Activated gamma-delta T cell treated with Interleukin-2 at 50 U/mL for 16 hours (primary cell): ENCODE results near the gene CAMK1G.

ENCODE experiments used
- DNase-seq: peaks from one replicate; pipeline ENCODE4 v3.0.0-alpha.2; 2020

Gene CAMK1G

GRCh38 chr1:209565759-209566678 is 17.5 kb upstream of the CAMK1G start:
- DNase-seq, result peak; percentile 66

DNA sequence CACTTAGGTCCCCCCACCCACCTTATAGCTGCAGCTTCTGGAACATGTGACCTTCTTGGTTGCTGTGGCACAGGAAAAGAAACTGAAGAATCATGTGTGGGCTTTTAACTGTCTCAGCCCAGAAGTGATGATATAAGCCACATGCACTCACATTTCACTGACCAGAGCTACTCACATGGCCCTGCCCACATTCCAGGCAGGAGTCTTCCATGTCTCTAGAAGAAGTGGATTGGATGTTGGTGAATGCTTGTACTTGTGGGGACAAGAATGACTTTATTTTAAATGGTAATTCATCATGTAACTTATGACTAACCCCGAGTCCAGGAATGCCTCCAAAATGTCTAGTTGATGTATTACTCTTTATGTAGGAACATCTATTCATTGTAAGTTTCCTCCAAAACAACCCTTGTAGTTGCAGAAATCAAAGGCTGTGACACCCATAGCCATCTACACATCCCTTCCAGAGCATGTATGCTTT is 15.8 kb upstream of the CAMK1G start:
- no peak for DNase-seq

GRCh38 chr1:209569455-209570207 is 13.9 kb upstream of the CAMK1G start:
- DNase-seq, result peak; percentile 70

- DNase-seq, result no peak
Observed at GRCh38 chr1:209570743-209571142, 12.8 kb upstream of the CAMK1G start.

- DNase-seq, result peak; percentile 58
Observed at GRCh38 chr1:209576392-209577197, 6.9 kb upstream of the CAMK1G start.

DNA sequence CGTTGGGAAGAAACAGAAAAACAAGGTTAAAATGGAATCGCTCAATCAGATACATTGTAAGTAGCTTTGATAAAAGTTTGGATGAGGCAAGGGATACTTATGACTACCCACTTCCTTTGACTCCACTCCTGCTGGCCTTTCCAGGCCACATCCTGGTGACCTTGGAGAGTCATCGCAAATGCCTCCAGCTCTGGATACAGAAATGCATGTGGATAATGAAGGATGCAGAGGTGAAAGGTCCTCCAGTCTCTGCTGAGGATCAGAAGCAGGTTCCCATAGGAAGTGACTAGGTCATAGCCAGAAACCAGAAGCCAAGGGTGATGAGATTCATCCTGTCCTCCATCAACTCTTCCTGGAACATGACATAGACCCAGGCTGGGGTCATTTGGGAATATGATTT is 6.2 kb upstream of the CAMK1G start:
- DNase-seq, result no peak

DNA sequence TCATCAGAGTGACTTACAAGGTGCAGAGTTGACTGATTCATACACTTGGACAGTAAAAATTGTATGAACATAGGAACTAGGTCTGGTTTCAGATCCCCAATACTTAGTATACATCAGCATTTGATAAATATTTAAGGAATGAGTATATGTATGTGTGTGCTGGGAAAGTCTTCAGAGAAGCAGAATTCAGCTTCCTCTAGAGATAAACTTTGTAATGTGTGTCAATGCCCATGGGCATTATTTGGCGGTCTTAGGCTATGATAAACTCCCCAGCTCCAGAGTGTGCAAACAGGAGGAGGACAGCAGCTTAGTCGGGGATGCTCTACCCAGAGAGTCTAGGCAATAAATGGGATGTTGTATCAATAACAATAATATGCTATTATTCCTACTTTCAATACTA is 2.9 kb upstream of the CAMK1G start:
- DNase-seq, result no peak

DNA sequence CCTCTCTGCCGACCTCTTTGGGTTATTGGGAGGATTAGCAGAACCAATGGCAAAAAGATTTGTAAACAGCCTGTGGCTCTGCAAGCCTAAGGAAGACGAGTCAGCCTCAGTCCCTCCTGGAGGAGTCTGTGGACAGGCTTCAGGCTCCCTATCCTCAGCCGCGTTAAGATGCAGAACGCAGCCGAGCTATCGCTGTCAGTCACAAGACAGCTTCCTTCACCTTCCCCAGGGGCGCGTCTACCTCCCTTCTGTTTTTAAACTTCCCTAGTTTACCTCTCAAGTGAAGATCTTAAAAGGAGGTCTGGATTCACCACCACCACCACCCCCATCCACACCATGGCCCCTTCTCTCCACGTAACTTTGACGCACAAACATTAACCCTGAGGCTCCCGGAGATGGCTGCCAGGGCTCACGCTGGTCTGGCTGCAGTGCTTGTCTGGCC is 738 bp downstream of the CAMK1G start:
- no peak for DNase-seq

GRCh38 chr1:209585197-209585596 is 1.7 kb downstream of the CAMK1G start:
- no peak for DNase-seq

GRCh38 chr1:209585672-209586071 is 2.2 kb downstream of the CAMK1G start:
- no peak for DNase-seq

DNA sequence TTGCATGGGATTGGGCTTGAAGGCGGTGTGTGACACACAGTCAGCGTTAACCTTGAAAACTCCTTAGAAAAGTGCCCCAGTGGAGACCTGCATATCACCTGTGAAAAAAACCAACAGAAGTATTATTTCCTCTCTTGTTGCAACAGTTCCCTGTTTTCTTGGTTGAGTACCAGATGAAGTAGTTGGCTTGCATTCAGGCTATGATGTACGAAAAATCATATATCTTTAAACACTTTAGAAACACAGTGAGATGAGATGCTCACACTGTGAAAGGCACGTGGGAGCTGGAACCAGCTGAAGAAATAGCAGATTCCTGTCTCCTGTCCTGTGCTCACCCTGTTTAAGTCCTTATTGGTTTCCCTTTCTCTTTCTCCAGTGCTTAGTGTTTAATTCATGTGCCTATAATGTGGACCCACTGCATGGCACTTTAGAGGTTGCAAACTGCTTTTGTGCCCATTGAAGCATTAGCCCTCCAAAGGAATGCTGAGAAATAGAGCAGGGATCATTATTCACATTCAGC is 2.8 kb downstream of the CAMK1G start:
- DNase-seq, result no peak

GRCh38 chr1:209587789-209588188 is 4.3 kb downstream of the CAMK1G start:
- no peak for DNase-seq

DNA sequence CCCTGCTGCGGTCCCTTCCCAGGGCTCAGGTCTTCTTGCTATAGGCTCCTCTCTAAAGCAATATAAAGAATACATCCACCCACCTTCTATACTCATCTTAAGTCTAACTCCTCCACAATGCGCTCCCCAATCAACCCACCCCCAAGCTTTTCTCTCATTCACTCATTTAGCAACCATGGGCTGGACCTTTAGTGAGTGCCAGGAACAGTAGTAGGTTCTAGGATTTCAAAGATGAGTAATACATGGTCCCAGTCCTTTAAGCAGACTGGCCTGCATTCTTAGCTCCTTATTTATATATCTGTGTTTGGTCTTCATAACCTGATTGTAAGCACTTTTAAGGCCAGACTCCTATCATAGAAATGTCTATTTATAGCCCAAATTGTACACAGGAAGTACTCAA is 5.9 kb downstream of the CAMK1G start:
- DNase-seq, result no peak

- no peak for DNase-seq
Observed at GRCh38 chr1:209589863-209590262, 6.3 kb downstream of the CAMK1G start.

DNA sequence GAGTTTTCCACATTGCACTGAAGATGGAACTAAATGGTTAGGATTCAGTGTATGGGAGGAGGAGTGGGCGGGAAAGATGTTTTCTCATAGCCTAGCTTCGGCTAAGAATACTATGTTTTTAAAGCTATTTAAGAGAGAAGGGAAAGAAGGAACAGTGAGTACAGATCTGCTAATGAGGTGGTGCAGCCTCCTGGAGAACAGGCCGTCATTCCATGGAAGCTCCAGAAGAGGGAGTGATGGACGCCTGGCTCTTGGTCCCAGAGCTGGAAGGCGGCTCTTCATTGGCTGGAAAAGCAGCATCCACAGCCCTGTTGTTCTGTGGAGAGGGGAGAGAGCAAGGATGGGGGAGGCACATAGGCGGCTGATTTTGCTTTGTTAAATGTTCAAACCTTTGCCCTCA is 6.9 kb downstream of the CAMK1G start:
- no peak for DNase-seq

- DNase-seq, result no peak
Observed at GRCh38 chr1:209593747-209594146, 10.2 kb downstream of the CAMK1G start.

DNA sequence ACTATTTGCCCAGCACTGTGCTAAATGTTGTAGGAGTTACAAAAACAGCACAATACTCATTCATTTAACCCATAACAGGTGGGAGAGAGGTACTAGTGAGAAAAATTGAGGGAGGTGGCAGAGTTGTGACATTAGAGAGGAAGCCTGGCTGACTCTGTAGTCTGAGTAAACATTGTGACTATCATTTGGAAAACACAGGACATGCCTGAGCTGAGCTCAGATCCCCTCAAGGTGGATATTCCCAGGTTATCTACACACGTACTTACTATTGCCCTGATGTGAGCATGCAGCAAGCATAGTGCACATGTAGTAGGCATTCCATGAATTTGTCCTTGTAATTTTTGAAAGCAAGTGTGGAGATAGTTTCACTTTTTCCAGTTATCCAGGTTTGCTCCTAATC is 10.9 kb downstream of the CAMK1G start:
- DNase-seq, result no peak

GRCh38 chr1:209595028-209595427 is 11.5 kb downstream of the CAMK1G start:
- no peak for DNase-seq

GRCh38 chr1:209595599-209596285 is 12.2 kb downstream of the CAMK1G start:
- DNase-seq, result no peak

- DNase-seq, result no peak
Observed at GRCh38 chr1:209597499-209597898, 14.0 kb downstream of the CAMK1G start.

DNA sequence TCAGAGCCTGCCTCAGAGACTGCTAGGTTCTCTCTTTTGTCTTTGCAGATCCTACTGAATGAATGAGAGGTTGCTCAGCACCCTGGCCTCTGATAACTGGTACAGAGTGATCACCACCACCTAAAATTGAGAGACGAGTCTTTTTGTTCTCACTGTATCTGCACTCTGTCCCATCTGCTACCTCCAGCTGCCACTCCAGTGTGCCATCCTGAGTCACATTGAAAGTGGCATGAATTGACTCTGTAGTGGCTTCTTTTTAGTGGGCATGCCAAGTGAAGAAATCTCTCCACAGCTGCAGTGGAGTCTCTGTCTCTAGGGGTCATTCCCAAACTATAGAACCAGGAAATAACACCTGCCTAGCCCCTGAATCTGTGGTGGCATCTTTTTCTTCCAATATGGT is 14.7 kb downstream of the CAMK1G start:
- no peak for DNase-seq

- DNase-seq, result no peak
Observed at GRCh38 chr1:209600541-209600940, 17.0 kb downstream of the CAMK1G start.
